Activated CD4-positive, alpha-beta T cell treated with anti-CD3 and anti-CD28 coated beads for 1 hour (primary cell): ENCODE measurements around the gene UTP3.
"Not testable (repeated sequence)": the region's sequence is repeated elsewhere in the genome, so short reads cannot be mapped to it uniquely, and the experiment has no call there.

Experiments used
- DNase-seq: peaks from one replicate; pipeline ENCODE4 v3.0.0-alpha.2; 2020

UTP3 gene

DNA sequence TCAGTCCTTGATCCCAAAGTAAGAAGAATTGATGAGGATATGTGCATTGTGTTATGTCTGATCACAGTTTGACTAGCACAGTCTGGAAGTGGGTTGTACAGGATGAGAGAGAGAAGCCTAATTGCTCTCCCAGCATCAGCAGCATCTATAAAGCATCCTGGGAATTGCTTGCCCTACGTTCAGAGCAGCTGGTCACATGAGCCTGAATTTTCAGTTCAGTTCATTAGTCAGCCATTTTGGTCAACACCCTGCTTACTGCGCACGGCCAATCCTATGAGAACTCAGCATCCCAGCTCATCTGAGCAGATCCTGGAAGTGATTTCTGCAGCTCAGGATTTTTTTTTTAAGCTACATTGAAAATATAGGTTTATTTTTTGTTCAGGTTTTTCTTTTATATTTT, 33.4 kb downstream of the UTP3 start, which contains the start of gene RUFY3:
RUFY3 (plus strand) TSS at position 218 of the 400 bp plus-strand sequence. CDS start 610 bp downstream, outside the sequence.
- DNase-seq, result no peak

- DNase-seq, result no peak
These were observed 34.0 kb downstream of the UTP3 start for GRCh38 chr4:70722199-70722791.

- DNase-seq, result no peak
These were observed 36.1 kb downstream of the UTP3 start for GRCh38 chr4:70724463-70724862.

DNA sequence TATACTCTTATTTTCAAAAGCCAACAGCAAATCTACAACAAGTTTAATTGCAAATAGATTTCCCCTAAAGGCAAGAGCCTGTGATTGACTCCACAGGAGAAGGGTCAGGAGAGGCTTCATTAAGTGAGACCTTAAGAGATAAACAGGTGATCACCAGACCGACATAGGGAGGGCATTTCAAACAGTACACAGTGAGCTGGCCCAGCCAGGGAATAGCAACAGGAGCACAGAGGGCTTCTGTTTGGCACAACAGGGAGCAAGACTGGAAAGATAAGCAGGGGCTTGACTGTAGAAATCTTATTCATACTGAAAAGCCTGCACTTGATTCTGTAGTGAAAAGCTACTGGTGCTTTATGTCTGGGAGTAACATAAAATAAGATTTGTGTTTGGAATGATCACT, 37.3 kb downstream of the UTP3 start:
- no peak for DNase-seq

- not testable (repeated sequence) for DNase-seq
These were observed 38.2 kb downstream of the UTP3 start for GRCh38 chr4:70726515-70726914.

DNA sequence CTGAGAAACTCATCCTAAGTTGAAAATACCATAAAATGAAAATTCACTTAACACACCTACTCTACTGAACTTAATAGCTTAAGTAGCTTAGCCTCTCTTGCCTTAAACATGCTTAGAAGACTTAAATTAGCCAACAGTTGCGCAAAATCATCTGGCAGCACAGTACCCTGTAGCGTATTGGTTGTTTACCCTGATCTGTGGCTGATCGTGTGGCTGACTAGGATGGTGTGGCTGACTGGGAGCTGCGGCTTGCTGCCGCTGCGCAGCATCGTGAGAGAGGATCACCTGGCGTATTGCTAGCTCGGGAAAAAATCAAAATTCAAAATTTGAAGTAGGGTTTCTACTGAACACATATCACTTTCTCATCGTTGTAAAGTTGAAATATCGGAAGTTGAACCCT, 39.8 kb downstream of the UTP3 start:
- DNase-seq, result no peak

- not testable (repeated sequence) for DNase-seq
These were observed 44.5 kb downstream of the UTP3 start for GRCh38 chr4:70732878-70733277.

DNA sequence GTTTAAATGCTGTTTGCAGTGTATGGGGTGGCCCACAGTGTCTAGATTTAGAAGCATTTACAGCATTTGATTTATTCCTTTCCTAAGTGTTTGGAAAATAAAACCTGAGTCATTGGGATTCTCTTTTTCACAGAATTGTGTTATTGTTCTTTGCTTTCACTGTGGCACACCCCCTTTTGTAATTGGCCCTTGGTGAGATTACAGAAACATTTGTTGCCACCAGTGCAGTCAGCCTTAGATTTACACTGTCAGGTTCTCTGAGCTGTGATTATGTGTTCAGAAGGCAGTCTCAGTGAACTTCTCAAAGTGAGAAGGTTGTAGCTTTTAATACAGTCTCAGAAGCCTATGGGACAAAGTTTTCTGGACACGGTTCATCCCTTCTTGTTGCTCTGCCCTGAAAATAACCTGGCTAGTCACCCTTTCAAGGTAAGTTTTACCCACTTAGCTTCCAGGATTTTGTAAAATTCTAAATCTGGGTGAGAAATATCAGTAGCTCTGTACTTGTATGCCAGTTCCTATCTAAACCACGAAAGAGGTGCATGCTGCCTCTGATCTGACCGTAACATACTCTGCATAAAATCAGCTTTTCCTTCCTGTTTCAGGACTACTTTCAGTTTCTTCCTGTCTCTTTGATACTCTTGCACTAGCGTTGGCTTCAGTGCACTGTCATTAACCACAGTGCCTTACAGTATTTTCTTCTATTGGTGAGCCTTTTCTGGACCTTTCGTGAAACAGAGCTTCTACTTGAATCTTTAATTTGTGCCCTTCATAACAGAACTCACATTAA, 46.0 kb downstream of the UTP3 start:
- no peak for DNase-seq

- DNase-seq, result no peak
These were observed 46.6 kb downstream of the UTP3 start for GRCh38 chr4:70734971-70735370.

GRCh38 chr4:70735915-70736314, 47.6 kb downstream of the UTP3 start:
- not testable (repeated sequence) for DNase-seq

DNA sequence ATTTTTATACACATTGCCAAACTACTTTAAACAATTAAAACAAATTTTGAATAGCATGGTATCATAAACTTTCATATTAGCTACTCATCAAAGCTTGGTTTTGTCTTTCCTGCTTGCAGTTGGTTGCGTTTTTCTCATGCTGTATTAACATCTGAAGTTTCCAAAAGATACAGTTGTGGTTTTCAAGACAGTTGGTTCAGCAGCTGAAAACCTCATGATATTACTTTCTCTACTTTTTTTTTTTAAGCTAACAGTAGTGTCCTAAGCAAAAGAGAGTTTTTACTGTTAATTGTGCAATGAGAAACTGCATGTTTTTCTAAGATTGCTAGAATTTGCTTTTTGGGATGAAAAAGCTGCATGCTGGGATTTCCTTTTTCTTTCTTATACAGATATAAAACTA, 48.7 kb downstream of the UTP3 start:
- DNase-seq, result no peak

DNA sequence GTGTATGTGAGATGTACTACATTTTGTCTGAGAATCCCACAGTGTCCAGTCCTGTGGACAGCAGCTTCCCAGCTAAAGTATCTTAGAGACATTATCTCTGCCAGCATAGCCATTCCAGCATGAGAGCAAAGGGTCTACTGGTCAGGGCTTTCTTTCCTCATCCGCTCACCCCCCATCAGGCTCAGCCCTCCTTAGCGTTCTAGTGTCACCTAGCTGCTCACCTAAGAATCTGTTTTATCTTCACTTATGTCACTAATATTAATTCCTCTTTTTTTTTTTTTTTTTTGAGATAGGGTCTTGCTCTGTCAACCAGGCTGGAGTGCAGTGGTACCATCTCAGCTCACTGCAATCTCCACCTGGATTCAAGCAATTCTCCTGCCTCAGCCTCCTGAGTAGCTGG, 49.1 kb downstream of the UTP3 start:
- no peak for DNase-seq

DNA sequence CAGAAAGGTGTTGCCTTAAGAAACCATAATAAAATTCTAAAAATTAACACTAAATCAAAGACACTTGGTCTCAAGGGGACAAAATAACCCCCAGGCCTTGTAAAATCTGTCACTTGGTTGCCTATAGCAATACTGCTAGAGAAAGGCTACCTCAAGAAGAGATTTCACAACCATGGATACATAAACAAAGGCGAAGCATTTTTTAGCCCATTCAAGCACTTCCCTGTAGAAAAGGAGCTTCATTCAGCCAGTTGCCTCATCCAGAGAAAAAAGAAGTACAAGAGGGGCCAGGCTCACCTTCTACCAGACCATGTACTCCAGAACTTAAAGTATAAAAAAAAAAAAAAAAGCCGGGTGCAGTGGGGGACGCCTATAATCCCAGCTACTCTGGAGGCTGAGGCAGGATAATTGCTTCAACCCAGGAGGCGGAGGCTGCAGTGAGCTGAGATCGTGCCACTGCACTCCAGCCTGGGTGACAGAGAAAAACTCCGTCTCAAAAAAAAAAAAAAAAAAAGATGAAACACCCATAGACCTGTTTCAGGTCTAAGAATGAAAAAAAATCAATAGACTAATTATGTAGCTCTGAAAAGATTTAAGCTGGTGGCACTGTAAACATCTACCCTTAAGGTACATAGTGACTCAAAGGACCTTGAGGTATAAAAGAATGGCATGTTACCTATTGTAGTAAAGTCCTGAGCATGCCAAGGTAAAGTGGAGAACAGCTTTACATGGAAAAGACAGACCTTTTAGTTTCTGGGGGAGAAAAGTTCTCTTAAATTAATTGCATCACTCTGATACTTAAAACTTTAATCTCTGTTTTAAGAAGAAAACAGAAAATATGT, 51.4 kb downstream of the UTP3 start:
- no peak for DNase-seq
